ENCODE results near the gene SCYL2.

DNA sequence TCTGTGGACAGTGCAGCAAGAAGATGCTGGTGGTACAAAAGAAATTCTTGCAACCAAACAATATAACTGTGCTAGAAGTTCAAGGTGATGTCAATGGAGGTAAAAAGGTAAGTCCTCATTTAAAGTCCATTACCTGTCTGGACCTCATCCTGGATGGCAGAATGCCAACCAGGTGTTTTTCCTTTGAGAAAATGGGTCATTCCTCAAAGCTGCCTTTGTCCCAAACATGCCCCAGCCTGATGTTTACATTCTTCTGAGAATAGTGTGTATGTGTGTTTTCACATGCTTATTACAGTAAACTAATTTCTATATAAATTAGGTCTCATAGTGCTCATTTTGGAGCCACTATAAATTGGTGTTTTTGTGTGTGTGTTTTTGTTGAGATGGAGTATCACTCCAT lies 41.5 kb upstream of the SCYL2 start:
- TF ChIP-seq POLR2A (IDR thresholded peaks at IDR 0.05) = no peak
- TF ChIP-seq, protein P1, sequence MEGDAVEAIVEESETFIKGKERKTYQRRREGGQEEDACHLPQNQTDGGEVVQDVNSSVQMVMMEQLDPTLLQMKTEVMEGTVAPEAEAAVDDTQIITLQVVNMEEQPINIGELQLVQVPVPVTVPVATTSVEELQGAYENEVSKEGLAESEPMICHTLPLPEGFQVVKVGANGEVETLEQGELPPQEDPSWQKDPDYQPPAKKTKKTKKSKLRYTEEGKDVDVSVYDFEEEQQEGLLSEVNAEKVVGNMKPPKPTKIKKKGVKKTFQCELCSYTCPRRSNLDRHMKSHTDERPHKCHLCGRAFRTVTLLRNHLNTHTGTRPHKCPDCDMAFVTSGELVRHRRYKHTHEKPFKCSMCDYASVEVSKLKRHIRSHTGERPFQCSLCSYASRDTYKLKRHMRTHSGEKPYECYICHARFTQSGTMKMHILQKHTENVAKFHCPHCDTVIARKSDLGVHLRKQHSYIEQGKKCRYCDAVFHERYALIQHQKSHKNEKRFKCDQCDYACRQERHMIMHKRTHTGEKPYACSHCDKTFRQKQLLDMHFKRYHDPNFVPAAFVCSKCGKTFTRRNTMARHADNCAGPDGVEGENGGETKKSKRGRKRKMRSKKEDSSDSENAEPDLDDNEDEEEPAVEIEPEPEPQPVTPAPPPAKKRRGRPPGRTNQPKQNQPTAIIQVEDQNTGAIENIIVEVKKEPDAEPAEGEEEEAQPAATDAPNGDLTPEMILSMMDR (IDR thresholded peaks at IDR 0.05) = no peak

Data from esophagus squamous epithelium (tissue), 4 donors.